Stimulated activated CD4-positive, alpha-beta T cell treated with anti-CD3 and anti-CD28 coated beads, Interleukin-12 subunit alpha, Interleukin-12 subunit beta, amount 100 ng/mL, for 24 hours (primary cell): ENCODE data around the gene NMRAL1.

Source experiments
- DNase-seq, 2 experiments: peaks; one replicate each; pipeline ENCODE4 v3.0.0-alpha.2; 2020; ENCODE audit warnings: low read depth in 2 of 2

NMRAL1 gene

GRCh38 chr16:4474192-4474961, at the start of gene NMRAL1:
Gene NMRAL1 (minus strand): TSS chr16:4474625. CDS start chr16:4474132, 493 bp downstream.
- peak; percentile 77 to 90 for DNase-seq

- no peak for DNase-seq
Observed at GRCh38 chr16:4523686-4524085, 49.3 kb upstream of the NMRAL1 start.

GRCh38 chr16:4522051-4522581, 47.7 kb upstream of the NMRAL1 start:
- DNase-seq = no peak

- DNase-seq = no peak
Observed at GRCh38 chr16:4520913-4521312, 46.5 kb upstream of the NMRAL1 start.

GRCh38 chr16:4519274-4520058, 45.0 kb upstream of the NMRAL1 start:
- DNase-seq = no peak

GRCh38 chr16:4517812-4518680, 43.6 kb upstream of the NMRAL1 start:
- DNase-seq = no peak

DNA sequence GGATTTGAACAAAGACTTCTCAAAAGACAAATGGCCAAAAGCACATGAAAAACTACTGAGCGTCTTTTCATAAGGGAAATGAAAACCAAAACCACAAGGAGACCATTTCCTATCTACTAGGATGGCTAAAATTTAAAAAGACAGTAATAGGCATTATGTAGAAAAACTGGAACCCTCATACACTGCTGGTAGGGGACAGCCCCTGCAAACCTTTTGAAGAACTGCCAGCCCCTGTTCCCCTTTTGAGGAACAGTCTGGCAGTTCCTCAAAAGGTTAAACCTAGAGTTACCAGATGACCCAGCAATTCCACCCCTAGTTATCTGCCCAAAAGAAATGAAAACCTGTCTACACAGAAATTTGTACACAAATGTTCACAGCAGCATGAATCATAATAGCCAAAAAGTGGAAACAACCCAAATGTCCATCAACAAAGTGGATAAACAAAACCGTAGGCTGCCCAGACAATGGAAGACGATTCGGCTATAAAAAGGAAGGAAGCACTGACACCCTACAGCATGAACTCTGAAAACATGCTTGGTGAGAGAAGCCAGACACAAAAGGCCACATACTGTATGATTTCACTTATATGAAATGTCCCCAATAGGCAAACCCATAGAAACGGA, 41.3 kb upstream of the NMRAL1 start:
- no peak for DNase-seq

DNA sequence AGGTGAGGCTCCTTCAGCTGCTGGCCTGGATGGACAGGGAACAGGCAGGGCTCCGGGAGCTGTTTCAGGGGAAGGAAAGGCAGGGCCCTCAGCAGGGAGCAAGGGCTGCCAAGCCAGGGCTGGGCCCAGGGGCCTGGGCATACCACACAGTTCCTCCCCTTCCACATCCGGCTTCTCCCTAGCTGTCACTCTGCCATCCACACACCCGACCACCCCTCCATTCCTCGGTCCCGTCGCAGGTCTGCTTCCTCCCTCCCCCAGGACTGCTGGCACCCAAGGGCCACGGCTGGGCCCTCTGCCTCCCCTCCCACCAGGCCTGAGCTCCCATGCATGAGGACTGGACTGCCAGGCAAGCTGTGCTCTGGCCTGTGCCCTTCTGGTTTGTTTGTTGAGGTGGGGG, 40.2 kb upstream of the NMRAL1 start:
- DNase-seq = no peak

DNA sequence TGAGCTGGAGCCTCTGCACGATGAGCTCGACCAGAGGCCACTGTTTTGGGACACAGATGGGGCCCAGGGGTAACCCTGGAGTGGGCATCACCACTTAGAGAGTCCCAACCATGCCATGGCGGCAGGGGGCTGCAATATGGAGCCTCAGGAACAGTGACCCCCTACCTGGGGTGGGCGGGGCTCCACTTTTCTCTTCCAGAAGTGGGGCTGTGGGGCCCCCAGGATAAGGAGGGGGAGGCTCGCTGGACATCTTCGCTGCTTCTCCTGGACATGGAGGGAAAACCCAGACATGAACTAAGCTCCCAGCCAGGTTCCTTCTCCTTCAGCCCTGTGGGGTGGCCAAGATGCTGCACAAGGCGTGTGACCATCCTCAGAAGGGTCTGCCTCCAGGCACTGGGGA, 39.5 kb upstream of the NMRAL1 start:
- no peak for DNase-seq

GRCh38 chr16:4513086-4513860, 38.8 kb upstream of the NMRAL1 start:
- DNase-seq = no peak

GRCh38 chr16:4512473-4512872, 38.0 kb upstream of the NMRAL1 start:
- DNase-seq = no peak

GRCh38 chr16:4511441-4512082, 37.1 kb upstream of the NMRAL1 start:
- no peak for DNase-seq

GRCh38 chr16:4510747-4511426, 36.5 kb upstream of the NMRAL1 start:
- no peak for DNase-seq

DNA sequence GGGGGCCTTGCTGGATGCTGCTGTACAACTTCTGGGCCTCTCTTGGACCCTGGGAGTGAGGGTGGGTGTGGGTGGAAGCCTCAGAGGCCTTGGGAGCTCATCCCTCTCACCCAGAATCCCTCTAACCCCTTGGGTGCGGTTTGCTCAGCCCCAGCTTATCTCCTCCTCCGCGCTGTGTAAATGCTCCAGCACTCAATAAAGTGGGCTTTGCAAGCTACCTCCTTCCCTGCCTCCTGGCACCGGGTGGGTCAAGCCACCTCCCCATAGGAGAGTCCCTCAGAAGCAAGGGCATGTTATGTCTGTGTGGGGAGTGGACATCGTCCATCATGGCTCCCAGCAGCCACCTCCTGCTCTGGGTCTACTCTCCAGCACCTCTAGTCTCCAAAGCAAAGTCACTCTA, 35.7 kb upstream of the NMRAL1 start:
- no peak for DNase-seq

GRCh38 chr16:4509420-4509819, 35.0 kb upstream of the NMRAL1 start:
- no peak for DNase-seq

DNA sequence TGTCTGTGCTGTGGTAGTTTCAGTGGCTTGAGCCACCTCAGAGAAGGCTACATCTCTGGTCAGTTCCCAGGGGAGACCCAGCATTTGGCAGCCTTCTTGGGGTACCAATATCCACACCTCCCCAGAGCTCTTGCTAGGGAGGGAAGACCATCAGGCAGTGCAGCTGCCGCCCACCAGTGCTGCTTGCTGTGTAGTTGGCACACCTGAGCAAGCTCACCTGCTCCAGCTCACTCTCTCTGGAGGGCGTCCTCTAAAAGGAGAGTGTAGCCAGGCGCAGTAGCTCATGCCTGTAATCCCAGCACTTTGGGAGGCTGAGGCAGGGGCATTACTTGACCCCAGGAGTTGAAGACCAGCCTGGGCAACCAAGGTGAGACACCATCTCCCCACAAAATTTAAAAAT, 34.4 kb upstream of the NMRAL1 start:
- DNase-seq = no peak

DNA sequence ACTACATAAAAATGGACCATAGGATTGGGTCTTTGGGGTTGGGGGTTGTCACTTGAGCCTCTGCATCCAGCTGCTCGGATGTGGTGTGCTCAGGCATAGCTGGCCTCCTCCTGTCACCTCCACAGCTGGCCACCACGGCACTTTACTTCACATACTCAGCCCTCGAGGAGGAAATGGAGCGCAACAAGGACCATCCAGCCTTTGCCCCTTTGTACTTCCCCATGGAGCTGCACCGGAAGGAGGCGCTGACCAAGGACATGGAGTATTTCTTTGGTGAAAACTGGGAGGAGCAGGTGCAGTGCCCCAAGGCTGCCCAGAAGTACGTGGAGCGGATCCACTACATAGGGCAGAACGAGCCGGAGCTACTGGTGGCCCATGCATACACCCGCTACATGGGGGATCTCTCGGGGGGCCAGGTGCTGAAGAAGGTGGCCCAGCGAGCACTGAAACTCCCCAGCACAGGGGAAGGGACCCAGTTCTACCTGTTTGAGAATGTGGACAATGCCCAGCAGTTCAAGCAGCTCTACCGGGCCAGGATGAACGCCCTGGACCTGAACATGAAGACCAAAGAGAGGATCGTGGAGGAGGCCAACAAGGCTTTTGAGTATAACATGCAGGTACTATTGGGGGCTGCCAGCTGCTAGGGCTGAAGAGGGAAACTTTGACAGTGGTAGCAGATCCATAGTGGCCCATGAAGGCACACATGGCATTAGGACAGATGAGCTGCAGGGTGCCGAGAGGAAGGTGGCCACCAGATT, 33.3 kb upstream of the NMRAL1 start:
- DNase-seq = no peak

DNA sequence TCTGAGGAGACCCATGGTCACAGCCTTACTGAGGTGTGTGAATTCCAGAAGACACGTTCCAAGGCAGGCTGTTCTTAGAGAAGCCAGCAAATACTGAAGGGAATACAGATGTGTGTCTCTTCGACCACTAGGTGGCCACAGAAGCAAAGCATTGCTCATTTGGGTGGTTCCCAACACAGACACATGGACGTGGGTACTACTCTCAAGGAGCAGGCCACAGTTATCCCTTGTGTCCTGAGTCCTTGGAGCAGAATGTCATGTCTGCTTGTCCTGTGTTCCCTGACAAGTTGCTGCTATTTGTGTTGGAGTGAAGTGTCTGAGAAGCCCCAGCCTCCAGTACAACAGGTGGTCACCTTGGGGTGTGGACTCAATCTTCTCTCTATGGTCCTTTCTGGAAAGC, 32.0 kb upstream of the NMRAL1 start:
- DNase-seq = peak in 1 of 2 experiments; percentile 27
